ENCODE measurements around the gene CRABP1.

CRABP1 gene

GRCh38 chr15:78317145-78317836 lies 22.9 kb upstream of the CRABP1 start:
- DNase-seq, result no peak

GRCh38 chr15:78319588-78319987 lies 20.6 kb upstream of the CRABP1 start:
- no peak for DNase-seq

- DNase-seq, result no peak
Observed at GRCh38 chr15:78320183-78320582, 20.0 kb upstream of the CRABP1 start.

GRCh38 chr15:78321041-78321570 lies 19.0 kb upstream of the CRABP1 start:
- DNase-seq, result no peak

- DNase-seq, result no peak
Observed at GRCh38 chr15:78321786-78322185, 18.4 kb upstream of the CRABP1 start.

GRCh38 chr15:78322243-78322642 lies 17.9 kb upstream of the CRABP1 start:
- DNase-seq, result no peak

- no peak for DNase-seq
Observed at GRCh38 chr15:78322724-78323521, 17.2 kb upstream of the CRABP1 start.

- DNase-seq, result no peak
Observed at GRCh38 chr15:78323693-78324092, 16.5 kb upstream of the CRABP1 start.

GRCh38 chr15:78324144-78324543 lies 16.0 kb upstream of the CRABP1 start:
- no peak for DNase-seq

GRCh38 chr15:78325092-78325843 lies 14.9 kb upstream of the CRABP1 start:
- no peak for DNase-seq

- no peak for DNase-seq
Observed at GRCh38 chr15:78327466-78327865, 12.7 kb upstream of the CRABP1 start.

GRCh38 chr15:78329625-78330024 lies 10.5 kb upstream of the CRABP1 start:
- DNase-seq, result no peak

- no peak for DNase-seq
Observed at GRCh38 chr15:78334845-78335244, 5.3 kb upstream of the CRABP1 start.

- no peak for DNase-seq
Observed at GRCh38 chr15:78335985-78336384, 4.2 kb upstream of the CRABP1 start.

GRCh38 chr15:78338781-78339180 lies 1.4 kb upstream of the CRABP1 start:
- DNase-seq, result no peak

GRCh38 chr15:78339559-78339958 lies 594 bp upstream of the CRABP1 start:
- DNase-seq, result no peak

GRCh38 chr15:78341057-78341987 lies 1.2 kb downstream of the CRABP1 start:
- no peak for DNase-seq

GRCh38 chr15:78342021-78342420 lies 1.9 kb downstream of the CRABP1 start:
- DNase-seq, result no peak

GRCh38 chr15:78343276-78344060 lies 3.3 kb downstream of the CRABP1 start:
- no peak for DNase-seq

GRCh38 chr15:78345396-78346125 lies 5.4 kb downstream of the CRABP1 start:
- no peak for DNase-seq
